ENCODE data around the gene MRPL57.
"Not testable (repeated sequence)": the region's sequence is repeated elsewhere in the genome, so short reads cannot be mapped to it uniquely, and the experiment has no call there.

Gene MRPL57

GRCh38 chr13:21197606-21198225 lies 21.3 kb downstream of the MRPL57 start:
- not testable (repeated sequence) for DNase-seq

GRCh38 chr13:21198391-21198790 lies 21.9 kb downstream of the MRPL57 start:
- DNase-seq: not testable (repeated sequence)

- DNase-seq: not testable (repeated sequence)
Measured at GRCh38 chr13:21201456-21202190, 25.2 kb downstream of the MRPL57 start.

- DNase-seq: no peak
Measured at GRCh38 chr13:21202767-21203531, 26.5 kb downstream of the MRPL57 start.

- DNase-seq: no peak
Measured at GRCh38 chr13:21208652-21209154, 32.2 kb downstream of the MRPL57 start.

- no peak for DNase-seq
Measured at GRCh38 chr13:21212138-21212775, 35.8 kb downstream of the MRPL57 start.

- DNase-seq: not testable (repeated sequence)
Measured at GRCh38 chr13:21215419-21215818, 39.0 kb downstream of the MRPL57 start.

- DNase-seq: no peak
Measured at GRCh38 chr13:21216332-21216731, 39.9 kb downstream of the MRPL57 start.

- DNase-seq: no peak
Measured at GRCh38 chr13:21218351-21219035, 42.0 kb downstream of the MRPL57 start.

GRCh38 chr13:21219036-21219381 lies 42.6 kb downstream of the MRPL57 start:
- DNase-seq: no peak

- DNase-seq: not testable (repeated sequence)
Measured at GRCh38 chr13:21219716-21220115, 43.3 kb downstream of the MRPL57 start.

- DNase-seq: no peak
Measured at GRCh38 chr13:21221268-21221667, 44.8 kb downstream of the MRPL57 start.

GRCh38 chr13:21225082-21225481 lies 48.6 kb downstream of the MRPL57 start:
- no peak for DNase-seq

- DNase-seq: no peak
Measured at GRCh38 chr13:21225841-21226581, 49.6 kb downstream of the MRPL57 start.

GRCh38 chr13:21227917-21228316 lies 51.5 kb downstream of the MRPL57 start:
- no peak for DNase-seq
